GM12873 (cell line): Measurements from ENCODE around the gene SLN.

ENCODE experiments used
- CTCF ChIP-seq: IDR thresholded peaks from 2 replicates; pipeline ENCODE4 v1.5.1; 2012; ENCODE audit warnings: low read depth, mild to moderate bottlenecking, moderate library complexity, low read length, control low read depth; ENCODE audit not compliant: insufficient read depth; ENCODE audit errors: missing control alignments

Gene SLN

GRCh38 chr11:107705027-107705426, 6.8 kb downstream of the SLN start:
- TF ChIP-seq CTCF: no peak

GRCh38 chr11:107704451-107704850, 7.4 kb downstream of the SLN start:
- TF ChIP-seq CTCF: no peak

- no peak for TF ChIP-seq CTCF
Observed at GRCh38 chr11:107702723-107703122, 9.1 kb downstream of the SLN start.

GRCh38 chr11:107702109-107702660, 9.7 kb downstream of the SLN start:
- TF ChIP-seq CTCF: no peak

GRCh38 chr11:107699371-107700285, 12.2 kb downstream of the SLN start:
- no peak for TF ChIP-seq CTCF

GRCh38 chr11:107697291-107697690, 14.6 kb downstream of the SLN start:
- TF ChIP-seq CTCF: no peak

- no peak for TF ChIP-seq CTCF
Observed at GRCh38 chr11:107696140-107696539, 15.7 kb downstream of the SLN start.
